ENCODE results near the gene LHX4. TPM values are rescaled to one million over a fixed set of nuclear protein-coding genes. Genes with fewer than 3 reads are reported as not detected.

The LHX4 gene
- total RNA-seq, 1 experiment from 2014 or later = 0.13 TPM

DNA sequence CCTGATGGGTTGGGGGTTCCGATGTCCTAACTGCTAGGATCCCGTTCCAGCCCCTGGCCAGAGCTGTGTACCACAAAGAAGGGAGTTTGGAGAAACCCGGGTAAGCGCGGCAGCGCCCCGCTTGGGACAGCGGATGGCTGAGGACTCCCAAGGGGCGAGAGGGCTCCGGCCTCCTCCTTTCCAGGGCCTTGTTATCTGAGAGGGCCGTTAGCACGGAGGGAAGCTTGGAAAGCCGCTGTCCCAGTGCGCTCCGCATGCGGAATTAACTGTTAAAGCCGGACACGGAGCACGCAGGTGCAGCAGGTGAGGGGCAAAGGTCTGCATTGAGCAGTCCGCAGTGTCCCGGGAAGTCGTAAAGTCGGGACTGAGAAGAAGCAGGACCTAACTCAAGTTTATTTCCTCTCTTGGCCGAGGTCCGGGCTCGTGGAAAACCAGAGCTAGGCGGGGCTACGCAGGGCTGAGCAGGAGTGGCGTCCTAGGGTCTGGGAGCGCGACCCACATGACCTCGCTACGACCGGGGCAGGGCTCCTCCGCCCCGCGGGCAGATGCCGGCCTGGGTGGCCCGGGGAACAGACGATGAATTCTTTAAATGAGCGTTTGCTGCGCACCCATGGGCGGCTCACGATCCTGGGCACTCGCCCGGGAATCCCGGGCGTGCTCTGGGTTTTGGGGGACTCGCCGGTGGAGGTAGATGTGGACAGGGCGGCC, 4.5 kb downstream of the LHX4 start:
- in situ Hi-C loops (cut with HindIII; ENCODE audit: low pct_unique_long_range_greater_than_20kb, low sequenced_read_pairs) = no loop called here
- no peak for DNase-seq (ENCODE audit: low read depth, low spot score)

DNA sequence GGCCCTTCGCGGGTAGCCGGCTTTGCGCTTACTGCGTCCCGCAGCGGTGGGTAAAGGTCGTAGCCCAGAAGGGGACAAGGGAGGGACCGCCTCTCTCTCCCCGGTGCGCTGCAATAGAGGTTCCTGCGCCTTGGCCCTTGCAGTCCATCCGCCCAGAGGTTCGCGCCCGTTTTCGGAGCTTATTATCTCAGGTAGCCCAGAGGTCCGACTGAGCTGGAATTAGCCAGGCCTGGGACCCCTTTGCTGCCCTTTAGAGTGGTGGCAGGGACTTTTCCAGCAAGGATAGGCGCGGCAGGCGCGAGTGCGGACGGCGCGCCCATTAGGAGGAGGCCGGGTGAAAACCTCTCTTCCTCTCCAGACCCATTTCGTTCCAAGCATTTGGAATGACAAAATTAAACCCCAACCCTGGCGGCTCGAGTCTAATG, 5.0 kb downstream of the LHX4 start:
- in situ Hi-C loops (cut with HindIII; ENCODE audit: low pct_unique_long_range_greater_than_20kb, low sequenced_read_pairs) = no loop called here

DNA sequence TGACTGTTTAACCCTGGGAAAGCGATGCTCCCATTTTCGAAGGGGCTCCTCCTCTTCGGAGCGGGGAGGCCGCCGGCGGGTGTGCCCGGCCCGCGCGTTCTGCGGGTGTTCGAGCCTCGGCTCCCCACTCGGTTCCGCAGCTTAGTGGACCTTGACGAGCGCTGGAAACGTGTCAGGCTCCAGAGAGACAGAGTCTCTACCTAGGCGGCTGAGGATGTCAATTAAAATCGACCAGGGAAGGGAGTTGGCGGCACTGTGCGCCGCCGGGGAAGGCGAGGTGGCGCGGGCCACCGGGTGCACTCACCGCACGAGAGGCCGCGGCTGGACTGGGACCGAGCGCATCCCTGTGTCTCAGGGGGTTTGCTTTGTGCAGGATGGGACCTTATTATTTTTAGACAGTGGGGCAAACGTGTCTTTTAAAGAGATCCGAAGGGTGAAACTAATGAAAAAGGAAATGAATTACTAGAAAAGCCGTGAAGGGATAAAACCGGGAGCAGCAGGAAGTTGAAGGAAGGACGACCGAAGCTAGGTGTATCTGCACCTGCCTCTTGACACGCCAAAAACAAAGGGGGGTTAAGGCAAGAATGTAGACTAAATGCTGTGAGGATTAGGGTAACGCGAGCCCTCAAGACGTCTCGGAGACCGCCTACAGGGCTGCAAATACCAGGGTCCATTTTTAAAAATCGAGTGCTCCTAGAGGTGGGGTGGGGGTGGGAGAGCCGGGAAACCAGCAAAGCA, 5.6 kb downstream of the LHX4 start:
- no peak for DNase-seq (ENCODE audit: low read depth, low spot score)
- in situ Hi-C loops (cut with HindIII; ENCODE audit: low pct_unique_long_range_greater_than_20kb, low sequenced_read_pairs) = no loop called here

More for the DNA sequence above, 5.0 kb downstream of the LHX4 start:
- DNase-seq (ENCODE audit: low read depth, low spot score) = no peak

DNA sequence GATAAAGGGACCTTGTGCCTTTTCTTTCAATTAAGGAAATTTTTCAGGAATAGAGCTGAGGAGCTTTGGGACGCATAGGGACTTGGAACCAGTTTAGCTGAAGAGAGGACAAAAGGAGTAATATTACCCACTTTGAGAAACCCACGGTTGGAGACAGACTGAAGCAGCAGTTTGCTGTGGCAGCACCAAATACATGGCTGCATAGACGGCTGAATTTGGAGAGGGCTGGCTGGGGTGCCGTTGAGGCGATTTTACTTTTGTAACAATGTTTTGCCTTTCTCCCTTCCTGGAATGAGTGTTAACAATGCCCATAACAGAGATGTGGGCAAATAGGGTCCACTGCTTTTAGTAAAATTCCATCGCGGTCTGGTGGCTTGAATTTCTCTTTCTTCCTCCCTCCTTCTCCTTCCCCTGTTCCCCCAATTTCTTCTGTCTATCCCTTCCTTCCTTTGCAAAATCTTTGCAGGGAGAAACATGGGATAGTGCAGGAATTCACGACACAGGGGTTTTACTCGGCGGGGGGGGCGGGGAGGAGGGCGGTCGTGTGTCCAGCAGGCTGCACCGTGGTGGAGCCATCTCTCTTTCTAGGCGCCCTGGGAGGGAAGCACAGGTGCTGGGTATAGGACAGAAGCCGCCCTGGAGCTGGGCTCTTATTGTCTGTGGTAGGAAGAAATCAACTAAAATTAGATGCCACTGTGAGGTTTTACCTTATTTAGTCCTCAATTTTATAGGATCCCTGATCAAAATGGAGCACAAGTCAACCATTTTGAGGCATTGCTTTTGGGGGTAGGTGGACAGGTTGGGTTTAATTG, 6.8 kb downstream of the LHX4 start:
- DNase-seq (ENCODE audit: low read depth, low spot score) = no peak
- in situ Hi-C loops (cut with HindIII; ENCODE audit: low pct_unique_long_range_greater_than_20kb, low sequenced_read_pairs) = no loop called here

DNA sequence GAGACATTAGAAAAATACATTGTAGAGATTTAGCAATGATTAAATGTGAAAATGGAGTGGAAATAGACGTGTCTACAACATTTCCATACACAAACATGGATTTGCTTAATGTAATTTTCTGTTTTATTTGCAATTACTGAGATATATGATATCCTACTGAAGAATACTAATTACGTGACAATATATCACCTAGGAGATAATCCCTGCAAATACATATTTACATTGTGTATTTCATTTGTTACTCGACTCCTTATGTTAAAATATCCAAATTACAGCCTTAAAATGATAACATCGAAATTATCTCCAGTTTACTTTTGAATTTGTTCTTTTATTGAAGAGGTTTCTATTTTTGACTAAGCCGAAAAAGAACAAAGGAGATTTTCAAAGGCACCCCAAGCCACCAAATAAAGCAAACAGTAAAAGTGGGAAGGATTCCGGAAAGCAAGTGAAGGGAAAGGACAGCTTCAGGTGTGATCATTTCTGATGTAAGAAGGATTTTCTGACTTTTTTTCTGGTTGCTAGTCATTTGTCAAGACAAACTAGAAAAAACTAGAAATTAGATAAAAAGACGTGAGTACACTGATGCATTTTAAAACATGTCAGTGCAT, 7.9 kb downstream of the LHX4 start:
- in situ Hi-C loops (cut with HindIII; ENCODE audit: low pct_unique_long_range_greater_than_20kb, low sequenced_read_pairs) = no loop called here

DNA sequence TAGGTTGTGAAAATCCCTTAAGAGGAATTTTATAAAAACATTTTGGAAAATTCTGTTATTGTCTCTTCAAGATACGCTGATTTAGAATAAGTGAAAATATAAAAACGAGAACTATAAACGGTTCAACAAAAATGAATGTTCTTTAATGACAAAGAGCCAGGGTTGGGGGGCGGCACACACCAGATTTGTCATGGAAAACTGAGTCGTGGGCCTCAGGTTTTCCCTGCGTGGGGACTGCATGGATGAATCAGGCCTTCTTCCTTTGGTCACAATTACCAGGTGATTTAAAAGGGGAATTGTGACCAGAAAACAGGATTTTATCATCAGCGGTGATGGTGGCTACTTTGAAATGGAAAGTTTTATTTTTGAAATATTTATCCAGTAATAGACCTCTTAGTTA, 8.6 kb downstream of the LHX4 start:
- in situ Hi-C loops (cut with HindIII; ENCODE audit: low pct_unique_long_range_greater_than_20kb, low sequenced_read_pairs) = no loop called here
- no peak for DNase-seq (ENCODE audit: low read depth, low spot score)

More for the DNA sequence above, 7.9 kb downstream of the LHX4 start:
- no peak for DNase-seq (ENCODE audit: low read depth, low spot score)

DNA sequence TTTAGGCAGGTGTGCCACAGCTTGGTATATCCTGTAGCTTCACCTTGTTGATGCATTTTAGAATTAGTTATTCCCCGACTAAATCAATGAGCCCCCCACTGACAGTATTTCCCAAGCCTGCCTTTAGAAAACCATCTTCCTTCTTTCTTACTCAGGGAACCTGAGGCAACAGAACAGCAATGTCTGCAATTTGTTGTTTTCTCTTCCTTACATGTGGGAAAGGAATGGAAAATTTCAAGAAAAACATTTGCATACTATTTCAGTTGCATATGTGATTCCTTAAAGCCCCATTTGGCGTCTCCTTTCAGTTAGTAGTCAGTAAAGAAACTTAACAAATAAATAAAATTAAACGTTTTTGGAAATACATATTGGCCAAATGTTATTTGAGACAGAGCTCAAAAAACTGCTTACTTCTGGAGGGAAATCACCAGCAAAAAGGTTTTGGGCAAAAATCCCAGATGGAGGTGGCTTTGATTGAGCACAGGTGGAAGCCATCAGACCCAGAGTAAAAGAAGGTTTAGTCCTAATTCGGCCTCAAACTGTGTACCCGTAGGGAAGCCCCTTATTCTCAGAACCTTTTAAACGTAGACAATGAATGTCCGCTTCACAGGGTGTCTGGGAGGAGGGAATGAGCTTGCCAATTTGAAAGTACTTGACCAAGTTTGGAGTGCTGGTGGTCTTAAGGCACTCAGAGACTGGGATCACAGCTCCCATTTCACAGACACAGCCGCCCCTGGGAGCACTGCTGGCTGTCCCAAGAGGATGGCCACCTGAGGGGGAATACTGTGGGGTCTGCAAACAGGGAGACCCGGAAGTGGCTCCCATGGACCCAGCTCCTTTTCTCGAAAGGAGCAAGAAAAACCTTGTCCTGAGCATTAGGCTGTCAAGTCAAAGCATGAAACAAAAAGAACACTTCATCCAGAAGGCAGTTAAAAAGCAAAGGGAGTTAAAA, 9.4 kb downstream of the LHX4 start:
- in situ Hi-C loops (cut with HindIII; ENCODE audit: low pct_unique_long_range_greater_than_20kb, low sequenced_read_pairs) = no loop called here

DNA sequence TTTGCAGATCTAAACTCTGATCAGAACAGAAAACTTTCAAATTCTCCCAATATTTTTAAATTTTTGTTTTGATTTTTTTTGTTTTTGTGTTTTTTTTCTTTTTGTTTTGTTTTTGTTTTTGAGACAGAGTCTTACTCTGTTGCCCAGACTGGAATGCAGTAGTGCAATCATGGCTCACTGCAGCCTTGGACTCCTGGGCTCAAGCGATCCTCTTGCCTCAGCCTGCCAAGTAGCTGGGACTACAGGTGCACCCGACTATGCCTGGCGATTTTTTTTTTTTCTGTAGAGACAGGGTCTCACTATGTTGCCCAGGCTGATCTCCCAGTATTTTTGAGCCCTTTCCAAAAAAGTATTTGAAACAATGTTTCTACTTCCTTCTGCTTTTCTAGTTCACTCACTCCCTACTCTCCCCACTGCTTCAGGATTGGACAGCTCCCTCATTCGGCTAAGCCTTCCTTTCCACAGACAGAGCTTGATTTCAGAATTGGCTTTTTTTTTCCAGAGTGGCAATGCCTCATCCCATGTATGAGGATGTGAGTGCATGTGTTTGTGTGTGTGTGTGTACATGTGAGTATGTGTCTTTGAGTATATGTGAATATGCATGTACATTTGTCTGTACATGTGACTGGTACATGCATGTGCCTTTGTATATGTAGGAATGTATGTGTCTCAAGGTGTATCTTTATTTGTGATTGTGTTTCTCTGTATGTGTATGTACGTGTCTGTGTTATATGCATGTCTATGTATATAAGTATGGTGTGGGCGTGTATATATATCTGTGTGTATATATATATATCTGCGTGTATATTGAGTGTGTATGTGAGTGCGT, 11.9 kb downstream of the LHX4 start:
- in situ Hi-C loops (cut with HindIII; ENCODE audit: low pct_unique_long_range_greater_than_20kb, low sequenced_read_pairs) = no loop called here
- DNase-seq (ENCODE audit: low read depth, low spot score) = peak; percentile 16

More for the DNA sequence above, 9.4 kb downstream of the LHX4 start:
- DNase-seq (ENCODE audit: low read depth, low spot score) = no peak

DNA sequence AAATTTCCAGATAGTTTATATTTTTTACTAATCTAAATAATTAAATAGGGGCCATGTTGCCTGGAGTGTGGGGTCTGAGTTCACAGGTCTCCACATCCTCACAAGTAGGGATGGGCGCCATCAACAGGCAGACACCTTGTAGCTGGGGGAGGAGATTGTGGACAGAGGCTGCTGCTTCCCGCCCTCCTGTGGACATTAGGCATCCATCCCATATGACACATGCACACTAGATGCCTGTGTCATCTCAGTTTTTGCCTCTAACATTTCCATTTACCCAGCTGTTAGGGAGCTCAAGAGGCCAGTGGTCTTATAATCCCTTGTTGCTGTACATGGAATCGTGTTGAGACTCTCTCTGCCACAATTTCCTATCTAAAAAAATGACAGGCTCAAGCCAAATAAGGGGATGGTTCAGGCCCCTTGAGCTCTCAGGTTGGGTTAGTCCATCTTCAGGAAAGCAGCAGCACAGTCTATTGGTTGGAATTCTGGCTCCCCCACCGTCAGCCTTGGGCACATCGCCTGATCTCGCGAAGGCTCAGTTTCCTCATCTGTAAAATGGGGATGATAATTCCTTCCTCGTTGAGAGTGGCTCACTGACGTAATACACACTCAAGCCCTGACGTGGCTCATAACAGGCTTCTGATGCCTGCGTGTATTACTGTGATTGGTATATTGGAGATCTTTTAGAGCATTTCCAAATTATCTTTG, 13.6 kb downstream of the LHX4 start:
- in situ Hi-C loops (cut with HindIII; ENCODE audit: low pct_unique_long_range_greater_than_20kb, low sequenced_read_pairs) = no loop called here
- no peak for DNase-seq (ENCODE audit: low read depth, low spot score)

DNA sequence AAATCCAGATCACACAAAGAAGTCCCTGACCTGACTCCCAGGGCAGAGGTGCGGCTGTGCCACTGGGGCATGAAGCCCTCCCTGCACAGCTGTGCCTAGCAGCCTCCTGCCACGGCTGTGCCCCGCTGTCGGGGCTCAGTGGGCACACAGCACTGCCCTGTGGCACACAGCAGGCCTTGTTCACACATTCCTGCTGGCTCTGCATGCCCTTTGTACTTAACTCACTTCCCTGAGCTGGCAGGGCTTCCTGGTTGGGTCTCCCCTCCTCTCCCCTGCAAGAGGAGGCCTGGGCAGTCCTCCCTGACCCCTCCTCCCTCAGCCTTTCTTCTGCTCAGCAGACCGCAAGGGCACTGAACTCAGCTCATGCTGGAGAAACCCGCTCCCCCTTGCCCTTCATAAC, 14.8 kb downstream of the LHX4 start:
- in situ Hi-C loops (cut with HindIII; ENCODE audit: low pct_unique_long_range_greater_than_20kb, low sequenced_read_pairs) = no loop called here
- DNase-seq (ENCODE audit: low read depth, low spot score) = no peak

DNA sequence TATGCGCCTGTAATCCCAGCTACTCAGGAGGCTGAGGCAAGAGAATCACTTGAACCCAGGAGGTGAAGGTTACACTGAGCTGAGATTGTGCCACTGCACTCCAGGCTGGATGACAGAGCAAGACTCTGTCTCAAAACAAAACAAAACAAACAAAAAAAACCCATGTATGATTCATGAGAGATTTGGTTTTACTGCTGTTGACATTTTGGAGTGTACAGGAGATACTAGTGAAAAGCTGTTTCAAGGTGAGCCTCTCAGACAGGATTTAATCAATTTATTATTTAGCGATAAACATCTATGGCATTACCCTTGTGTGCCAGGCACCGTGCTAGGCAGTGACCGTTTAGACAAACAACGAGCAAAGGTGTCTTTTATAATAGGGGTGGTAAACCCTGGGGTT, 16.5 kb downstream of the LHX4 start:
- in situ Hi-C loops (cut with HindIII; ENCODE audit: low pct_unique_long_range_greater_than_20kb, low sequenced_read_pairs) = no loop called here
- DNase-seq (ENCODE audit: low read depth, low spot score) = no peak

DNA sequence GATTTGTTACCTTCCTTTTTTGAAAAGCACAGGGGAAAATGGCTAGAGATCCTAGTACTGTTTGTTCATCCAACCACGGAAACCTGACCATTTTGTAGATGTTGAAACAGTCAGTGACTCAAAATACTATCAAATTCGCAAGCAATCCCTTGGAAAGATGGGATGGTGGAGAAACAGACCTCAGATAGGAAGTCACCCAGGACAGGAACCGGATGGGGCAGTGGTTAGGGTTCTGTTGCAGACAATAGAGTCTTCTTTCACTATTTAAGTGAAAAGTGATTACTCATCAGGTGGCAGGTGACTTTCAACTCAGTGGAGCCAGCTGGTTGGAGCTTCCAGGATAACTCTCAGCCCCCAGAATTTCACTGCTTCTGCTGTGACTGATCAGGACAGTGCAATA, 17.0 kb downstream of the LHX4 start:
- in situ Hi-C loops (cut with HindIII; ENCODE audit: low pct_unique_long_range_greater_than_20kb, low sequenced_read_pairs) = no loop called here
- DNase-seq (ENCODE audit: low read depth, low spot score) = peak; percentile 10

DNA sequence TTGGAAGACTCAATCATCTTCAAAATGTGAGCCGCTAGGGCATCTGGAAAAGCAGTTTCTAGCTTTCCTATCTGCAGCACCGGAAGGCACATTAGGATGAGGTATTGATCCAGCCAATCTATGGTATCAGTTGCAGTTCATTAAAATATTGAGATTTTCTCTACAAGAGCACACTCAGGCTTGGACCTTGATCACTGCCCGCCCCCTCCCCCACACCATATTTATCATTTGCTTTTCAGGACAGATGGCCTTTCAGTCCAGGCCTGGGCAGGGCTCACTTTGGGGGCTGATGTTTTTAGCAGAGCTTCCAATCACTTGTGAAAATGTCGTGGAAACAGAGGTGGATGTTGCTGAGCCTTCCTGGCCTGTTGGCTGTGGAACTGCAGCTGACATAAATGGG, 17.5 kb downstream of the LHX4 start:
- no peak for DNase-seq (ENCODE audit: low read depth, low spot score)

DNA sequence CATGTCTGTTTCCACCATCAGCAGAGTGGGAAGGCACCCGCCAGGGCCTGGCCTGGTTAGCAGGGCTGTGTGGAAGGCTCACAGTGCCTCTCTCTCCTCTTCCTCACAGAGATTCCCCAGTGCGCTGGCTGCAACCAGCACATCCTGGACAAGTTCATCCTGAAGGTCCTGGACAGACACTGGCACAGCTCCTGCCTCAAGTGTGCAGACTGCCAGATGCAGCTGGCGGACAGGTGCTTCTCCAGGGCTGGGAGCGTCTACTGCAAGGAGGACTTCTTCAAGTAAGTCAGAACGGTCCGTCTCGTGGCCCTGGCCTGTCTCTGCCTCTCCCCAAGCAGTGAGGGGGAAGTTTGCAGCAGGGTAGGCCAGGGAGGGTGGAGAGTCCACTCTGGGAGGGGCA, 18.1 kb downstream of the LHX4 start:
- in situ Hi-C loops (cut with HindIII; ENCODE audit: low pct_unique_long_range_greater_than_20kb, low sequenced_read_pairs) = no loop called here
- DNase-seq (ENCODE audit: low read depth, low spot score) = no peak

More for the DNA sequence above, 17.5 kb downstream of the LHX4 start:
- in situ Hi-C loops (cut with HindIII; ENCODE audit: low pct_unique_long_range_greater_than_20kb, low sequenced_read_pairs) = no loop called here

DNA sequence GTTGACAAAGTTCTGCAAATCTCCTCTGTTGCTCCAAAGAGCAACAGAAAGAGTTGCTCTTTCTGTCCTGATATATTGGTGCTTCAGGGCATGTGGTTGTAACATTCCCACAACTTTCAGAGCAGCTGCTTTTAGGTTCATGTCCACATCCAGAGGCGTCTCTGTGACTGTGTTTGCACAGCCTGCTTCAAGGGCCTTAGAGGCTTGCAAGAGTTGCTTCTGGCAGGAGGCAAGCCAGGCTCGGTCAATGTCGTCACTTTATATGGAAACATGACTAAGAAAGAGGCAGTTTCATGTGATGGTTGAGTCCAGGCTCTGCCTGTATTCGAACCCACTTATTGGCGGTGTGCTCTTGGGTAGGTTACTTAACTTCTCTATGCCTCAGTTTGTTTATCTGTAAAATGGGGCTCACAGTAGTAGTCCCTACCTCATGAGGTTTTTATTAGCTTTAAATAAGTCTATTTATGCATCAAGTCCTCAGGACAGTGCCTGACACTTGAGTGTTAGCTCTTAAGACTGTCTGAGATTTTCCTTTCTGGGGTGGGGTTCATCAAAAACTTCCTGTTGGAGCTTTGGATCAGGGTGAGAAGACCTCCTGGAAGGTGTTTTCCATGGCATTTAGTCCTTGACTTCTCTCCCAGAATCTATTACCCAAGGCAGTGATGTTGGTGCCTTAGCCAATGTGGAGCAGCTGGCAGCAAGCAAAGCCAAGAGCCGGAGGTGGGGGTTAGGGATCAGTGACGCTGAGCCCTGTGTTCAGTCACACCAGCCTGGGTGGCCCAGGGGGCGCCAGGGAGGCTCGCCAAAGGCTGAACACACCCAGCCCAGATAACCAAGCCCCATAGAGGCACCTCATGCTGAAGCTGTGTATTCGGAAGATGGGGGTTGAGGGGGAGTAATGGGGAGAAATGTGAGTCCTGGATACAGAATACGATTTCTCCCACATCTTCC, 18.9 kb downstream of the LHX4 start:
- in situ Hi-C loops (cut with HindIII; ENCODE audit: low pct_unique_long_range_greater_than_20kb, low sequenced_read_pairs) = no loop called here
- peak; percentile 13 for DNase-seq (ENCODE audit: low read depth, low spot score)

All from SK-MEL-5 (cell line).